Right cardiac atrium (tissue), 5 donors: ENCODE data around the gene HOGA1. TPM values are rescaled to one million over a fixed set of nuclear protein-coding genes. Genes with fewer than 3 reads are reported as not detected.
A peak's percentile ranks its signal among the peaks of the same experiment; 100 is the strongest.
"Not testable (repeated sequence)": the region's sequence is repeated elsewhere in the genome, so short reads cannot be mapped to it uniquely, and the experiment has no call there.

Experiments
- ATAC-seq, 2 donors: fragments of 200-7000 bp; cut with Tn5 transposase; one replicate each; pipeline versions ENCODE4 v1.8.0 to v1.9.1; 2020; ENCODE audit warnings: moderate library complexity in 2 of 2, mild to moderate bottlenecking in 1 of 2
- DNase-seq, 3 donors: peaks; one replicate each; pipeline ENCODE4 v3.0.0-alpha.2; 2020
- H3K27ac ChIP-seq: one replicate; pipeline ENCODE4 v1.5.1; 2013; ENCODE audit warnings: mild to moderate bottlenecking, low read length, control low read depth, moderate library complexity
- H3K27me3 ChIP-seq: one replicate; pipeline ENCODE4 v1.6.1; 2013; ENCODE audit not compliant: control insufficient read depth, insufficient read depth
- H3K4me1 ChIP-seq: one replicate; pipeline ENCODE4 v1.6.1; 2013; ENCODE audit warnings: low read length; ENCODE audit not compliant: control insufficient read depth, insufficient read depth
- H3K4me3 ChIP-seq: one replicate; pipeline ENCODE4 v1.5.1; 2013; ENCODE audit warnings: low read length, control low read depth
- H3K9me3 ChIP-seq: one replicate; pipeline ENCODE4 v1.6.1; 2013; ENCODE audit warnings: low read length; ENCODE audit not compliant: control insufficient read depth
- WGBS: extraction: QIAGEN DNeasy Blood & Tissue Kit; methylation state at CpG from one replicate; pipeline ENCODE4 v1.1.7; 2013; 5-methylcytosine and 5-hydroxymethylcytosine counted together
- intact Hi-C, 4 donors: fragments of 100-400 bp; cut with DNase I; formaldehyde crosslinking; loops; one replicate each; pipeline versions ENCODE4 v1.11.0 to v1.14.0; 2022 to 2023
- polyA plus RNA-seq: library from polyadenylated mRNA; stranded (reverse); fragments of 200-250 nt; gene quantifications from one replicate; pipeline ENCODE4 v1.2.3, GENCODE V29; 2013
- total RNA-seq, 4 donors: library from RNA; stranded (reverse); fragmentation: NEBNext Ultra II Directional; extraction: Animal tissue kit (Norgen Biotek cat#: 25700); gene quantifications; one replicate each; pipeline ENCODE4 v1.2.1, GENCODE V29; 2021
- donor health status: healthy with polysubstance abuse.
- donor health status: DM: no; HTN: yes; CAD: no.
- donor health status: DM: no; HTN: no; CAD: no.
- donor health status: DM: no; HTN: yes; CAD: no; lungs with severe emphysema.
- donor health status: DM: yes; HTN: yes; CAD: no.

The HOGA1 gene
- total and polyA plus RNA-seq, 5 donors, result 4.4 to 15.0 (median 12.6) TPM

GRCh38 chr10:97555541-97555940, 28.6 kb upstream of the HOGA1 start:
- H3K9me3 ChIP-seq, H3K27me3 ChIP-seq, DNase-seq, H3K27ac ChIP-seq, ATAC-seq, H3K4me1 ChIP-seq, H3K4me3 ChIP-seq: not testable (repeated sequence)
- intact Hi-C loops, result loop anchor here in 1 of 4 donors (10.0 kb wide), 1 partner anchor 91 kb away; no protein-coding TSS in a partner anchor
- WGBS, result 99% methylated on average over 7 of the region's 10 CpGs

DNA sequence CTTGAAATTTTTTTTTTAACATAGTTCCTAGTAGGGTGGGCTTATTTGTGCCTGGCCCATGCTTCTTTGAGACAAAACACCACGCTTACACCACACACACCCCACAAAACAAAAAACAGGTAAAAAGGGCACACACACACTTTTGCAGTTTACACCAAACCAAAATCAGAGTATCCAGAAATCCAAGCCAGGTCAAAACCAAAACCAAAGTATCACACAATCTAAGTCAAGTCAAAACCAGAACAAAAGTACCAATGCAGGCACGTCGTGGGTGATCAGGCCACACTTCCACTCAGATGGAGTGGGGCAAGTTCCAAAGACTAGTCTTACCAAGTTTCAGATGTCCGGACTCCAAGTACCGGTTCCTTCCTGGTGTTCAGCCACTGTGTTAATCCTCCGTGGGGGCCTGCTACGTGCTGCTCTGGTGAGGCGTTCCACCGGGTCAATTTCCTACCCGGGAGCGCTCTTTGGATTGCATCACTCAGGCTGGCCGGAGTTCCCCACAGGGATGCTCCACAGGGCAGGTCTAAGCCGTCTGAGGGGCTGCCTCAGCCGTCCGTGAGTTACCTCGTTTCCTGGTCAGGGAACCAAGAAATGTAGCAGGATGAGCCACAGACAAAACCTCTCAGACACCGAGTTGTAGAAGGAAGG, 23.3 kb upstream of the HOGA1 start:
- ATAC-seq, intact Hi-C loops, H3K27me3 ChIP-seq, H3K27ac ChIP-seq, H3K4me3 ChIP-seq, H3K4me1 ChIP-seq, H3K9me3 ChIP-seq: not testable (repeated sequence)
- DNase-seq, result peak in 1 of 3 donors; percentile 73
- WGBS, result 75% methylated on average over 17 of the region's 17 CpGs

- ATAC-seq, H3K27ac ChIP-seq, H3K27me3 ChIP-seq, H3K9me3 ChIP-seq, H3K4me3 ChIP-seq, intact Hi-C loops, DNase-seq, H3K4me1 ChIP-seq: not testable (repeated sequence)
- WGBS, result 91% methylated on average over 12 of the region's 12 CpGs
Observed at GRCh38 chr10:97561386-97562077, 22.7 kb upstream of the HOGA1 start.

DNA sequence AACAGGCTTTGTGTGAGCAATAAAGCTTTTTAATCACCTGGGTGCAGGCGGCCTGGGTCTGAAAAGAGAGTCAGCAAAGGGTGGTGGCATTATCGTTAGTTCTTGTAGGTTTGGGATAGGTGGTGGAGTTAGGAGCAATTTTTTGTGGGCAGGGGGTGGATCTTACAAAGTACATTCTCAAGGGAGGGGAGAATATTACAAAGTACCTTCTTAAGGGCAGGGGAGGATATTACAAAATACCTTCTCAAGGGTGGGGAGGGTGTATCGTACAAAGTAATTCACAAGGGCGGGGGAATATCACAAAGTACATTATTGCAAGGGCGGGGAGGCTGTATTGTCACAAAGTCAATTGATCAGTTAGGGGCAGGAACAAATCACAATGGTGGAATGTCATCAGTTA, 21.9 kb upstream of the HOGA1 start:
- WGBS, result 95% methylated on average over 5 of the region's 5 CpGs
- H3K4me3 ChIP-seq, H3K4me1 ChIP-seq, H3K27ac ChIP-seq, DNase-seq, H3K27me3 ChIP-seq, ATAC-seq, intact Hi-C loops, H3K9me3 ChIP-seq: not testable (repeated sequence)

DNA sequence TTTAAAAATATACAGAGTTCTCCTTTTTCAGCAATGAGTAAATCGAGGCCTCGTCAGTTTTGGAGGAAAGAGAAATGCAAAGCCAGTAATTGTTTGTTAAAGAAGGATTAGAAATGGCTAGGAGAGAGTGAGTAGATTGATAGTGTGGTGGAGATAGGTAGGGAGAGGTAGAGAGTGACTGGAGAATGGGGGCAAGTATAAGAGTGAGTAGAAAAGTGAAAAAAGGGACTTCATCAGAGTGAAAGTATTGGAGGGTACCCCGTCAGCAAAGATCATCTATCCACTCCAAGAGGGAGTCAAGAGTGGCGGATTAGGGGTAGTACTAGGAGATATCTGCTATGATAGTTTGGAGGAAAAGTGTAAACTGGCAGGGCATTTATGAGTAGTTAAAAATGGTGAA, 20.9 kb upstream of the HOGA1 start:
- no peak overlapping the region for H3K4me3 ChIP-seq
- H3K9me3 ChIP-seq, result no peaks in the 10 kb centered on the region
- DNase-seq, result no peak
- H3K27ac ChIP-seq, result no peak overlapping the region
- no peaks in the 10 kb centered on the region for H3K27me3 ChIP-seq
- intact Hi-C loops, result no loop called here
- H3K4me1 ChIP-seq, result no peaks in the 10 kb centered on the region
- WGBS, result 98% methylated on average over 4 of the region's 4 CpGs
- no peak for ATAC-seq

GRCh38 chr10:97564776-97565175, 19.4 kb upstream of the HOGA1 start:
- no peaks in the 10 kb centered on the region for H3K27me3 ChIP-seq
- no peak overlapping the region for H3K27ac ChIP-seq
- no peaks in the 10 kb centered on the region for H3K4me1 ChIP-seq
- H3K9me3 ChIP-seq, result no peaks in the 10 kb centered on the region
- DNase-seq, result no peak
- ATAC-seq, result no peak
- intact Hi-C loops, result no loop called here
- WGBS, result 83% methylated on average over 4 of the region's 4 CpGs
- no peak overlapping the region for H3K4me3 ChIP-seq

GRCh38 chr10:97566336-97566996, 17.7 kb upstream of the HOGA1 start:
- no peaks in the 10 kb centered on the region for H3K9me3 ChIP-seq
- no peaks in the 10 kb centered on the region for H3K27me3 ChIP-seq
- no peaks in the 10 kb centered on the region for H3K4me1 ChIP-seq
- WGBS, result 93% methylated on average over 2 of the region's 2 CpGs
- ATAC-seq (no peak), DNase-seq (no peak)
- no peak overlapping the region for H3K4me3 ChIP-seq
- no peak overlapping the region for H3K27ac ChIP-seq
- intact Hi-C loops, result no loop called here

DNA sequence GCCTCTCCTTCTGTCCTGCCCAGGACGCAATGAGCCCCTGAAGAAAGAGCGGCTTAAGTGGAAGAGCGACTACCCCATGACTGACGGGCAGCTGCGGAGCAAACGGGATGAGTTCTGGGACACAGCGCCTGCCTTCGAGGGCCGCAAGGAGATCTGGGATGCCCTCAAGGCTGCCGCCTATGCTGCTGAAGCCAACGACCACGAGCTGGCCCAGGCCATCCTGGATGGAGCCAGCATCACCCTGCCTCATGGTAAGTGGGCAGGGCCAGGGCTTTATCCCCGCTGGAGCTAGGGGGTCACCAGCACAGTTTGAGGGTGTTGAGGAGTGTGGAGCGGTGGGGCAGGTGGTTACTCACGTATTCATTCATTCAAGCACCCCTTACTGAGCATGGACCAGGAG, 16.3 kb upstream of the HOGA1 start:
- 93% methylated on average over 15 of the region's 15 CpGs for WGBS
- intact Hi-C loops, result no loop called here
- no peak overlapping the region for H3K4me3 ChIP-seq
- no peak overlapping the region for H3K27ac ChIP-seq
- H3K27me3 ChIP-seq, result no peaks in the 10 kb centered on the region
- no peaks in the 10 kb centered on the region for H3K9me3 ChIP-seq
- no peak for DNase-seq
- no peak for ATAC-seq
- no peaks in the 10 kb centered on the region for H3K4me1 ChIP-seq

DNA sequence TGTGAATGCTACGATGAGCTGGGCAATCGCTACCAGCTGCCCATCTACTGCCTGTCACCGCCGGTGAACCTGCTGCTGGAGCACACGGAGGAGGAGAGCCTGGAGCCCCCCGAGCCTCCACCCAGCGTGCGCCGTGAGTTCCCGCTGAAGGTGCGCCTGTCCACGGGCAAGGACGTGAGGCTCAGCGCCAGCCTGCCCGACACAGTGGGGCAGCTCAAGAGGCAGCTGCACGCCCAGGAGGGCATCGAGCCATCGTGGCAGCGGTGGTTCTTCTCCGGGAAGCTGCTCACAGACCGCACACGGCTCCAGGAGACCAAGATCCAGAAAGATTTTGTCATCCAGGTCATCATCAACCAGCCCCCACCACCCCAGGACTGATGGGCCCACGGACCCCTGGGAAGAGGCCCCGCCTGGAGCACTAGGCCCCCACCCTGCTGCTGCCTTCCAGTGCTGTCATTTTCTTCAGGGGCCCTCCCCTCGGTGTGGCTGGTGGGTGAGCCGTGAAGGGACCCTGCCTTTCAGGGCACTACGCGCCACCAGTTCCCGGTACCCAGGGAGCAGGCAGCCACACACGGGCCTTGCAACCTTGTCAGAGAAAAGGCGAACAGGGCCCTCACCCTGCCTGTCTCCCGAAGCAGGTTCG, 13.9 kb upstream of the HOGA1 start:
- 94% methylated on average over 33 of the region's 33 CpGs for WGBS
- H3K9me3 ChIP-seq, result no peaks in the 10 kb centered on the region
- H3K27ac ChIP-seq, result no peak overlapping the region
- ATAC-seq (no peak), DNase-seq (peak in 1 of 3 donors; percentile 41)
- no peaks in the 10 kb centered on the region for H3K27me3 ChIP-seq
- no peaks in the 10 kb centered on the region for H3K4me1 ChIP-seq
- H3K4me3 ChIP-seq, result no peak overlapping the region
- intact Hi-C loops, result loop anchor here in 1 of 4 donors (5.0 kb wide), 1 partner anchor 42 kb away; no protein-coding TSS in a partner anchor

GRCh38 chr10:97570789-97571471, 13.3 kb upstream of the HOGA1 start:
- intact Hi-C loops, result loop anchor here in 1 of 4 donors (5.0 kb wide), 1 partner anchor 41 kb away; no protein-coding TSS in a partner anchor
- no peaks in the 10 kb centered on the region for H3K9me3 ChIP-seq
- H3K4me3 ChIP-seq, result no peak overlapping the region
- no peaks in the 10 kb centered on the region for H3K27me3 ChIP-seq
- WGBS, result 71% methylated on average over 5 of the region's 5 CpGs
- no peaks in the 10 kb centered on the region for H3K4me1 ChIP-seq
- DNase-seq (peak in 2 of 3 donors; percentile 42 to 45), ATAC-seq (no peak)
- no peak overlapping the region for H3K27ac ChIP-seq
